Keratinocyte (primary cell): ENCODE results near the gene SERPINA5. TPM values are rescaled to one million over a fixed set of nuclear protein-coding genes. Genes with fewer than 3 reads are reported as not detected.

Experiments
- DNase-seq: peaks from one replicate; pipeline ENCODE4 v3.0.0-alpha.2; 2011; ENCODE audit warnings: low read depth, missing footprints, low spot score
- FAIRE-seq: peaks from 2 replicates; lab custom pipeline; 2011; peaks lifted over from hg19 to GRCh38; lab: Jason Lieb, UNC
- H2AFZ ChIP-seq: 2 replicates; pipeline ENCODE4 v1.6.0; 2012; ENCODE audit warnings: low read length, control low read depth, inconsistent platforms; ENCODE audit not compliant: control insufficient read depth
- H3K27ac ChIP-seq: 2 replicates; pipeline ENCODE4 v1.5.1; 2011; ENCODE audit warnings: low read length; ENCODE audit not compliant: control insufficient read depth, insufficient read depth
- H3K27me3 ChIP-seq: 3 replicates; pipeline ENCODE4 v1.6.0; 2011; ENCODE audit warnings: low read length; ENCODE audit not compliant: control insufficient read depth, insufficient read depth; ENCODE audit errors: extremely low read depth
- H3K36me3 ChIP-seq, 2 experiments: 2 replicates in 1 of 2; 3 replicates in 1 of 2; pipeline ENCODE4 v1.5.1; 2011; ENCODE audit warnings: low read length in 2 of 2, mild to moderate bottlenecking in 1 of 2; ENCODE audit not compliant: control insufficient read depth in 2 of 2, insufficient read depth in 2 of 2; ENCODE audit errors: extremely low read depth in 1 of 2
- H3K4me1 ChIP-seq: 3 replicates; pipeline ENCODE4 v1.5.1; 2011; ENCODE audit warnings: low read length; ENCODE audit not compliant: control insufficient read depth, insufficient read depth; ENCODE audit errors: extremely low read depth
- H3K4me2 ChIP-seq: 3 replicates; pipeline ENCODE4 v1.6.0; 2011; ENCODE audit warnings: low read depth, low read length; ENCODE audit not compliant: control insufficient read depth, insufficient read depth; ENCODE audit errors: extremely low read depth
- H3K4me3 ChIP-seq, 3 experiments: fragments of 200-600 bp in 1 of 3; sonication (generic) in 1 of 3; 2 replicates in 2 of 3; 3 replicates in 1 of 3; pipeline ENCODE4 v1.5.1; 2011 to 2016; ENCODE audit warnings: low read length in 3 of 3, mild to moderate bottlenecking in 3 of 3, control low read depth in 2 of 3, inconsistent platforms in 1 of 3, low read depth in 1 of 3, mixed read lengths in 1 of 3, mixed run types in 1 of 3, moderate library complexity in 1 of 3; ENCODE audit not compliant: control insufficient read depth in 2 of 3, insufficient read depth in 2 of 3; ENCODE audit errors: extremely low read depth in 1 of 3
- H3K79me2 ChIP-seq: 2 replicates; pipeline ENCODE4 v1.6.0; 2012; ENCODE audit warnings: low read length; ENCODE audit not compliant: control insufficient read depth, insufficient read depth
- H3K9ac ChIP-seq: 3 replicates; pipeline ENCODE4 v1.6.0; 2011; ENCODE audit warnings: low read length; ENCODE audit not compliant: control insufficient read depth, insufficient read depth; ENCODE audit errors: extremely low read depth
- H3K9me1 ChIP-seq: 3 replicates; pipeline ENCODE4 v1.6.0; 2011; ENCODE audit warnings: low read length; ENCODE audit not compliant: control insufficient read depth, insufficient read depth; ENCODE audit errors: extremely low read depth
- H3K9me3 ChIP-seq: 2 replicates; pipeline ENCODE4 v1.5.1; 2012; ENCODE audit warnings: low read depth, low read length; ENCODE audit not compliant: control insufficient read depth
- H4K20me1 ChIP-seq: 3 replicates; pipeline ENCODE4 v1.6.0; 2011; ENCODE audit warnings: low read length; ENCODE audit not compliant: control insufficient read depth, insufficient read depth; ENCODE audit errors: extremely low read depth
- EZH2 ChIP-seq: IDR thresholded peaks from one replicate; pipeline ENCODE4 v1.6.1; 2012; ENCODE audit warnings: inconsistent platforms, mild to moderate bottlenecking, low read length, moderate library complexity
- dilution Hi-C: fragments of 300-500 bp; cut with MboI; formaldehyde crosslinking; loops from one replicate; pipeline ENCODE4 v1.7.0; 2020; ENCODE audit warnings: low sequenced_read_pairs; ENCODE audit not compliant: extremely low pct_ligation_motif_present
- polyA plus RNA-seq, 5 experiments: library from polyadenylated mRNA; depleted of rRNA in 3 of 5; stranded (reverse) in 3 of 5; stranded (forward) in 1 of 5; unstranded in 1 of 5; fragments of >200 nt; gene quantifications; 1 replicate in 1 of 5; 2 replicates in 3 of 5; 3 replicates in 1 of 5; pipeline versions ENCODE4 v1.2.1 to v1.2.3, GENCODE V29; 2011 to 2012; ENCODE audit warnings: missing spikeins in 2 of 5, low read depth in 1 of 5, low replicate concordance in 1 of 5
- TF ChIP-seq, protein P1 (sequence below), 3 experiments: IDR thresholded peaks in 1 of 3; conservative IDR thresholded peaks in 1 of 3; optimal IDR thresholded peaks in 1 of 3; 2 replicates in 2 of 3; 3 replicates in 1 of 3; pipeline versions ENCODE3 to v1.5.1; 2011; ENCODE audit warnings: low read length in 3 of 3, mild to moderate bottlenecking in 3 of 3, moderate library complexity in 2 of 3, control low read depth in 1 of 3, inconsistent platforms in 1 of 3; ENCODE audit not compliant: insufficient read depth in 2 of 3; ENCODE audit errors: extremely low read depth in 1 of 3

Gene SERPINA5
- polyA plus RNA-seq, 1 donor (not counting 4 experiments of a cell fraction or from before 2014, with no cell fraction given) = not detected

DNA sequence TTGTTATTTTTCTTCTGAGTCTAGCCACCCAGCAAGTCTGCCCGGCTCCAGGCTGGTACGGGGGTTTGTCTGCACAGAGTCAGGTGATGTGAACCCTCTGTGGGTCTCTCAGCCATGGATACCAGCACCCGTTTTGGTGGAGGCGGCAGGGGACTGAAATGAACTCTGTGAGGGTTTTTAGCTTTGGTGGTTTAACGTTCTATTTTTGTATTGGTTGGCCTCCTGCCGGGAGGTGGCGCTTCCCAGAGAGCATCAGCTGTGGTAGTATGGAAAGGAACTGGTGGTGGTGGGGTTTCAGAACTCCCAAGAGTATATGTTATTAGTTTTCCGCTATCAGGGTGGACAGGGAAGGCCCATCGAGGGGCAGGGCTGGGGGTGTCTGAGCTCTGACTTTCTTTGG lies 25.2 kb upstream of the SERPINA5 start:
- DNase-seq = no peak
- Histone ChIP-seq H3K9ac (no peak overlapping the region), H3K4me1 (no peaks in the 10 kb centered on the region), H3K27me3 (no peaks in the 10 kb centered on the region), H3K27ac (no peak overlapping the region), H3K9me1 (no peaks in the 10 kb centered on the region), H3K4me3 (no peak overlapping the region), H4K20me1 (no peaks in the 10 kb centered on the region), H3K4me2 (no peak overlapping the region), H3K79me2 (no peaks in the 10 kb centered on the region), H2AFZ (no peak overlapping the region), H3K36me3 (no peaks in the 10 kb centered on the region), H3K9me3 (no peaks in the 10 kb centered on the region)
- no peak for FAIRE-seq
- dilution Hi-C loops = no loop called here
- TF ChIP-seq EZH2 = no peak
- TF ChIP-seq, protein P1, sequence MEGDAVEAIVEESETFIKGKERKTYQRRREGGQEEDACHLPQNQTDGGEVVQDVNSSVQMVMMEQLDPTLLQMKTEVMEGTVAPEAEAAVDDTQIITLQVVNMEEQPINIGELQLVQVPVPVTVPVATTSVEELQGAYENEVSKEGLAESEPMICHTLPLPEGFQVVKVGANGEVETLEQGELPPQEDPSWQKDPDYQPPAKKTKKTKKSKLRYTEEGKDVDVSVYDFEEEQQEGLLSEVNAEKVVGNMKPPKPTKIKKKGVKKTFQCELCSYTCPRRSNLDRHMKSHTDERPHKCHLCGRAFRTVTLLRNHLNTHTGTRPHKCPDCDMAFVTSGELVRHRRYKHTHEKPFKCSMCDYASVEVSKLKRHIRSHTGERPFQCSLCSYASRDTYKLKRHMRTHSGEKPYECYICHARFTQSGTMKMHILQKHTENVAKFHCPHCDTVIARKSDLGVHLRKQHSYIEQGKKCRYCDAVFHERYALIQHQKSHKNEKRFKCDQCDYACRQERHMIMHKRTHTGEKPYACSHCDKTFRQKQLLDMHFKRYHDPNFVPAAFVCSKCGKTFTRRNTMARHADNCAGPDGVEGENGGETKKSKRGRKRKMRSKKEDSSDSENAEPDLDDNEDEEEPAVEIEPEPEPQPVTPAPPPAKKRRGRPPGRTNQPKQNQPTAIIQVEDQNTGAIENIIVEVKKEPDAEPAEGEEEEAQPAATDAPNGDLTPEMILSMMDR (optimal IDR thresholded peaks at IDR 0.05 in 1 of 3, IDR thresholded peaks at IDR 0.05 in 1 of 3, conservative IDR thresholded peaks at IDR 0.05 in 1 of 3; ENCODE audit: extremely low read depth in 1 of 3, insufficient read depth in 2 of 3, low read length in 3 of 3) = no peak

DNA sequence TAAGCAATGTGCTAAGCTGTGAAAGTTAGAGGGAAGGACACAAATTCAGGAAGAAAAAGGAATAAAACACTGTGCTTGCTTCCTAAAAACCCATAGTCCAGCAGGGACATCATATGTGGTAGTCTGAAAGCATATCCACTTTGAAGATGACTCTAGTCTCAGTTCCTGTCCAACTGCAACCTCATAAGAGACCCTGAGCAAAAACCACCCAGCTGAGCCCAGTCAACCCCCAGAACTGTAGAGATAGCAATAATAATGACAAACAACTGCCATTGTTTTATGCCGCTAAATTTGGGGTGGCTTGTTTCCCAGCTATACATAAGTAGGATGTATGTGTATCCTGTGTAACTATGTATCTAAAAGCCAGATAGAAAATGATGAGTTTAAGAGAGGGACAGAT lies 23.9 kb upstream of the SERPINA5 start:
- no peaks in the 10 kb centered on the region for H3K36me3 ChIP-seq
- dilution Hi-C loops = no loop called here
- DNase-seq (no peak), FAIRE-seq (no peak)
- H3K27ac ChIP-seq = no peak overlapping the region
- no peaks in the 10 kb centered on the region for H4K20me1 ChIP-seq
- no peaks in the 10 kb centered on the region for H3K9me1 ChIP-seq
- H2AFZ ChIP-seq = no peak overlapping the region
- no peaks in the 10 kb centered on the region for H3K27me3 ChIP-seq
- H3K4me3 ChIP-seq = no peak overlapping the region
- no peaks in the 10 kb centered on the region for H3K79me2 ChIP-seq
- no peaks in the 10 kb centered on the region for H3K9me3 ChIP-seq
- TF ChIP-seq, protein P1 (optimal IDR thresholded peaks at IDR 0.05 in 1 of 3, IDR thresholded peaks at IDR 0.05 in 1 of 3, conservative IDR thresholded peaks at IDR 0.05 in 1 of 3; ENCODE audit: extremely low read depth in 1 of 3, insufficient read depth in 2 of 3, low read length in 3 of 3) = no peak
- no peak for TF ChIP-seq EZH2
- H3K4me1 ChIP-seq = no peaks in the 10 kb centered on the region
- H3K9ac ChIP-seq = no peak overlapping the region
- H3K4me2 ChIP-seq = no peak overlapping the region
